ENCODE measurements around the gene SEC14L3.

- TF ChIP-seq, protein P1, sequence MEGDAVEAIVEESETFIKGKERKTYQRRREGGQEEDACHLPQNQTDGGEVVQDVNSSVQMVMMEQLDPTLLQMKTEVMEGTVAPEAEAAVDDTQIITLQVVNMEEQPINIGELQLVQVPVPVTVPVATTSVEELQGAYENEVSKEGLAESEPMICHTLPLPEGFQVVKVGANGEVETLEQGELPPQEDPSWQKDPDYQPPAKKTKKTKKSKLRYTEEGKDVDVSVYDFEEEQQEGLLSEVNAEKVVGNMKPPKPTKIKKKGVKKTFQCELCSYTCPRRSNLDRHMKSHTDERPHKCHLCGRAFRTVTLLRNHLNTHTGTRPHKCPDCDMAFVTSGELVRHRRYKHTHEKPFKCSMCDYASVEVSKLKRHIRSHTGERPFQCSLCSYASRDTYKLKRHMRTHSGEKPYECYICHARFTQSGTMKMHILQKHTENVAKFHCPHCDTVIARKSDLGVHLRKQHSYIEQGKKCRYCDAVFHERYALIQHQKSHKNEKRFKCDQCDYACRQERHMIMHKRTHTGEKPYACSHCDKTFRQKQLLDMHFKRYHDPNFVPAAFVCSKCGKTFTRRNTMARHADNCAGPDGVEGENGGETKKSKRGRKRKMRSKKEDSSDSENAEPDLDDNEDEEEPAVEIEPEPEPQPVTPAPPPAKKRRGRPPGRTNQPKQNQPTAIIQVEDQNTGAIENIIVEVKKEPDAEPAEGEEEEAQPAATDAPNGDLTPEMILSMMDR (IDR thresholded peaks at IDR 0.05) = no peak
- no peak for TF ChIP-seq EZH2 (IDR thresholded peaks at IDR 0.05; ENCODE audit: borderline replicate concordance, insufficient read depth, low read depth, low read length, poor library complexity, severe bottlenecking)
Observed at GRCh38 chr22:30470655-30471054, 1.2 kb downstream of the SEC14L3 start.
